Esophagus muscularis mucosa (tissue), 4 donors: Measurements from ENCODE around the gene SLC35B2. TPM values are rescaled to one million over a fixed set of nuclear protein-coding genes. Genes with fewer than 3 reads are reported as not detected.

Experiments used
- DNase-seq: peaks from one replicate; pipeline ENCODE4 v3.0.0-alpha.2; 2017; ENCODE audit errors: extremely low spot score
- H3K27ac ChIP-seq, 4 donors: fragments of 200-600 bp; sonication (generic); replicated peaks in 1 of 4; 1 replicate in 3 of 4; 2 replicates in 1 of 4; pipeline ENCODE4 v1.5.1; 2016 to 2019; ENCODE audit warnings: mild to moderate bottlenecking in 1 of 4
- H3K27me3 ChIP-seq, 4 donors: fragments of 200-600 bp; sonication (generic); one replicate each; pipeline versions ENCODE4 v1.5.1 to v1.6.0; 2016 to 2019
- H3K36me3 ChIP-seq, 4 donors: fragments of 200-600 bp; sonication (generic); one replicate each; pipeline ENCODE4 v1.5.1; 2016 to 2019
- H3K4me1 ChIP-seq, 4 donors: fragments of 200-600 bp; sonication (generic); one replicate each; pipeline ENCODE4 v1.5.1; 2016 to 2019
- H3K4me3 ChIP-seq, 4 donors: fragments of 200-600 bp; sonication (generic); 1 replicate in 2 of 4; 2 replicates in 2 of 4; pipeline ENCODE4 v1.5.1; 2016 to 2019; ENCODE audit warnings: mild to moderate bottlenecking in 4 of 4, moderate library complexity in 1 of 4
- H3K9me3 ChIP-seq, 4 donors: fragments of 200-600 bp; sonication (generic); 1 replicate in 3 of 4; 2 replicates in 1 of 4; pipeline ENCODE4 v1.5.1; 2016 to 2019
- CTCF ChIP-seq, 3 experiments: fragments of 200-600 bp in 2 of 3; fragments of 450-650 bp in 1 of 3; sonication (generic) in 2 of 3; IDR thresholded peaks; one replicate each; pipeline ENCODE4 v1.5.1; 2017 to 2019; ENCODE audit warnings: antibody characterized with exemption in 3 of 3, mild to moderate bottlenecking in 2 of 3, moderate library complexity in 1 of 3
- EP300 ChIP-seq: sonication (generic); formaldehyde crosslinking; IDR thresholded peaks from one replicate; pipeline ENCODE4 v1.6.1; 2017; ENCODE audit warnings: antibody characterized with exemption
- POLR2A ChIP-seq: fragments of 450-650 bp; IDR thresholded peaks from one replicate; pipeline ENCODE4 v1.6.1; 2017; ENCODE audit warnings: antibody characterized with exemption, moderate library complexity, mild to moderate bottlenecking, low read depth
- POLR2AphosphoS5 ChIP-seq, 2 donors: sonication (generic); formaldehyde crosslinking; IDR thresholded peaks; one replicate each; pipeline ENCODE4 v1.6.1; 2017; ENCODE audit warnings: antibody characterized with exemption in 2 of 2
- WGBS: methylation state at CpG from one replicate; pipeline ENCODE4 v1.1.5; 2018; 5-methylcytosine and 5-hydroxymethylcytosine counted together
- intact Hi-C: fragments of 100-400 bp; cut with DNase I; formaldehyde crosslinking; loops from one replicate; pipeline ENCODE4 v1.15.1; 2023
- total RNA-seq, 4 donors: library from RNA; depleted of rRNA; stranded (reverse); fragments of >200 nt; gene quantifications; one replicate each; pipeline versions ENCODE4 v1.1.0 to v1.2.1, GENCODE V29; 2016

Gene SLC35B2
- total RNA-seq, 4 donors from 2014 or later: 22.8 to 37.9 (median 32.6) TPM

DNA sequence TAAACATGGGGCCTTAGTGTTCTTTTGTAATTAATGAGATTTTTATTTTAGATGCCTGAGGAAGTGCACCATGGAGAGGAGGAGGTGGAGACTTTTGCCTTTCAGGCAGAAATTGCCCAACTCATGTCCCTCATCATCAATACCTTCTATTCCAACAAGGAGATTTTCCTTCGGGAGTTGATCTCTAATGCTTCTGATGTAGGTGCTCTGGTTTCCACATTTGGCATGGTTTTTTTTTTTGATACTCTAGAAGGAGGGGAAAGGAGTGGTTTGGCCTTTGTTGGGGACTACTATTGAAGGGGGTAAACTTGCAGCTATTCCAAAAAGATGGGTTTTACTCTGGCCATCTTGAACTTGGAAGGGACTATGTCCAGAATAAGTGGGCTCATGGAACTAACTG, 8.7 kb downstream of the SLC35B2 start:
- H3K4me1 ChIP-seq: peaks cover 27 to 62% (median 55%) of the 10 kb centered on the region in 4 donors
- intact Hi-C loops: no loop called here
- H3K27me3 ChIP-seq: no peaks in the 10 kb centered on the region
- WGBS: 58% methylated on average over 1 of the region's 1 CpG
- no peak for DNase-seq
- peaks cover 48 to 54% (median 52%) of the 10 kb centered on the region in 4 donors for H3K36me3 ChIP-seq
- H3K4me3 ChIP-seq: peak overlapping the region; percentile 73 to 100 (median 94)
- H3K9me3 ChIP-seq: no peaks in the 10 kb centered on the region
- no peak for TF ChIP-seq CTCF (IDR thresholded peaks at IDR 0.05)
- no peak for TF ChIP-seq POLR2A
- TF ChIP-seq EP300: no peak
- peak overlapping the region; percentile 95 to 99 (median 98) for H3K27ac ChIP-seq

GRCh38 chr6:44247338-44248302, 9.7 kb downstream of the SLC35B2 start:
- TF ChIP-seq EP300: no peak
- peak in 1 of 3 experiments; percentile 15 for TF ChIP-seq CTCF (IDR thresholded peaks at IDR 0.05)
- TF ChIP-seq POLR2A: no peak
- TF ChIP-seq POLR2AphosphoS5 (IDR thresholded peaks at IDR 0.05): peak in 1 of 2 donors; percentile 89
- Histone ChIP-seq H3K4me1 (peaks cover 27 to 53% (median 49%) of the 10 kb centered on the region in 4 donors), H3K4me3 (peak overlapping the region; percentile 73 to 100 (median 94)), H3K36me3 (peaks cover 38 to 45% (median 42%) of the 10 kb centered on the region in 4 donors), H3K9me3 (no peaks in the 10 kb centered on the region), H3K27me3 (no peaks in the 10 kb centered on the region), H3K27ac (peak overlapping the region; percentile 95 to 99 (median 98))
- DNase-seq: no peak
- intact Hi-C loops: no loop called here
- WGBS: 0% methylated on average over 20 of the region's 52 CpGs

- Histone ChIP-seq H3K4me1 (peaks cover 27 to 48% (median 42%) of the 10 kb centered on the region in 4 donors), H3K4me3 (peak within 1 kb of the TSS; percentile 73 to 100 (median 94)), H3K27me3 (no peaks in the 10 kb centered on the region), H3K27ac (peak within 1 kb of the TSS; percentile 95 to 99 (median 98)), H3K9me3 (no peaks in the 10 kb centered on the region), H3K36me3 (peaks cover 30 to 36% (median 34%) of the 10 kb centered on the region in 4 donors)
- DNase-seq: peak; percentile 99
- intact Hi-C loops: no loop called here
- WGBS: 1% methylated on average over 30 of the region's 34 CpGs
- TF ChIP-seq POLR2A: peak; percentile 99
- peak; percentile 98 to 100 for TF ChIP-seq POLR2AphosphoS5 (IDR thresholded peaks at IDR 0.05)
- no peak for TF ChIP-seq EP300
- TF ChIP-seq CTCF (IDR thresholded peaks at IDR 0.05): no peak
Measured at GRCh38 chr6:44246663-44247337, 10.5 kb downstream of the SLC35B2 start, which contains the start of gene HSP90AB1. Gene HSP90AB1 (plus strand): TSS chr6:44247101. CDS start chr6:44248630, 1,529 bp downstream.

- Histone ChIP-seq H3K4me1 (peaks cover 25 to 43% (median 39%) of the 10 kb centered on the region in 4 donors), H3K36me3 (peaks cover 23 to 29% (median 27%) of the 10 kb centered on the region in 4 donors), H3K27me3 (no peaks in the 10 kb centered on the region), H3K27ac (peak overlapping the region; percentile 95 to 99 (median 98)), H3K4me3 (peak overlapping the region; percentile 73 to 100 (median 94)), H3K9me3 (no peaks in the 10 kb centered on the region)
- peak; percentile 96 for DNase-seq
- 0% methylated on average over 16 of the region's 62 CpGs for WGBS
- peak in 2 of 3 experiments; percentile 43 to 44 for TF ChIP-seq CTCF (IDR thresholded peaks at IDR 0.05)
- no peak for TF ChIP-seq EP300
- no peak for TF ChIP-seq POLR2A
- peak in 1 of 2 donors; percentile 95 for TF ChIP-seq POLR2AphosphoS5 (IDR thresholded peaks at IDR 0.05)
- intact Hi-C loops: no loop called here
Measured at GRCh38 chr6:44245912-44246662, 11.2 kb downstream of the SLC35B2 start.
